ENCODE data around the gene CASKIN2. TPM values are rescaled to one million over a fixed set of nuclear protein-coding genes. Genes with fewer than 3 reads are reported as not detected.

The CASKIN2 gene
- total RNA-seq, 1 experiment from 2014 or later = 19.2 TPM

DNA sequence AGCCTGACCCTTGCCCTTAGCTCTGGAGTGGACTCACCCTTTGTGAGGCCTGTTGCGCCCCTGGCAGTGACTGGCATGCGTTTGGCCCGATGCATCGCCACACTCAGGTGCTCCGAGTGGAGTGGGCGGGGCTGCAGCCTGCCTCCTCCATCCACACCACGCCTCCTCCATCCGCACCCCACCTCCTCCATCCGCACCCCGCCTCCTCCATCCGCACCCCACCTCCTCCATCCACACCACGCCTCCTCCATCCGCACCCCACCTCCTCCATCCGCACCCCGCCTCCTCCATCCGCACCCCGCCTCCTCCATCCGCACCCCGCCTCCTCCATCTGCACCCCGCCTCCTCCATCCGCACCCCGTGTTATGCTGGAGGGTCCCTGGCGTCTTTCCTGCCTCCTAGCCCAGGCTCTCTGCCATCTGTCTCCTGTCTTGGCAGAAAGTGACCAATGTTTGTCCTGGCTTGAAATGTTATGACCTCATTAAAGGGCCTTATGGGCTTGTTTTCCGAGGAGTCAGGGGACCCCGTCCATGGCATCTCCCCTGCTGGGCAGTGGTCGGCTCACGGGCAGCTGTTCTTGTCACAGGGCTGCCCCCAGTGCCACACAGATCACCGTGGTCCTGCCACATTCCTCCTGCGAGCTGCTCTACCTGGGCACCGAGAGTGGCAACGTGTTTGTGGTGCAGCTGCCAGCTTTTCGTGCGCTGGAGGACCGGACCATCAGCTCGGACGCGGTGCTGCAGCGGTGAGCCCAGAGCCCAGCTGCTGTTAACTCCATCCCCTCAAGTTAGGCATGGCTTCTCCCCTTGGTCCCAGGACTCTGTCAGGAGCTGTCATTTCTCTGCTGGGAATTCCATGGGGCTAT, 43.6 kb upstream of the CASKIN2 start:
- Mint-ChIP-seq H3K27ac (ENCODE audit: low read depth, unreplicated experiment) (no peak overlapping the region), H3K27me3 (ENCODE audit: insufficient read depth, unreplicated experiment) (no peaks in the 10 kb centered on the region), H3K4me1 (ENCODE audit: insufficient read depth, unreplicated experiment) (no peaks in the 10 kb centered on the region), H3K9me3 (ENCODE audit: unreplicated experiment) (no peaks in the 10 kb centered on the region), H3K36me3 (ENCODE audit: insufficient read depth, unreplicated experiment) (peaks cover 6% of the 10 kb centered on the region), H3K4me3 (ENCODE audit: unreplicated experiment) (no peak overlapping the region)
- POLR2A ChIA-PET = interaction anchor here (0.7 kb wide), 1 partner anchor 1136 kb away, joined by 3 read pairs; no protein-coding TSS in a partner anchor
- TF ChIP-seq, protein P1, sequence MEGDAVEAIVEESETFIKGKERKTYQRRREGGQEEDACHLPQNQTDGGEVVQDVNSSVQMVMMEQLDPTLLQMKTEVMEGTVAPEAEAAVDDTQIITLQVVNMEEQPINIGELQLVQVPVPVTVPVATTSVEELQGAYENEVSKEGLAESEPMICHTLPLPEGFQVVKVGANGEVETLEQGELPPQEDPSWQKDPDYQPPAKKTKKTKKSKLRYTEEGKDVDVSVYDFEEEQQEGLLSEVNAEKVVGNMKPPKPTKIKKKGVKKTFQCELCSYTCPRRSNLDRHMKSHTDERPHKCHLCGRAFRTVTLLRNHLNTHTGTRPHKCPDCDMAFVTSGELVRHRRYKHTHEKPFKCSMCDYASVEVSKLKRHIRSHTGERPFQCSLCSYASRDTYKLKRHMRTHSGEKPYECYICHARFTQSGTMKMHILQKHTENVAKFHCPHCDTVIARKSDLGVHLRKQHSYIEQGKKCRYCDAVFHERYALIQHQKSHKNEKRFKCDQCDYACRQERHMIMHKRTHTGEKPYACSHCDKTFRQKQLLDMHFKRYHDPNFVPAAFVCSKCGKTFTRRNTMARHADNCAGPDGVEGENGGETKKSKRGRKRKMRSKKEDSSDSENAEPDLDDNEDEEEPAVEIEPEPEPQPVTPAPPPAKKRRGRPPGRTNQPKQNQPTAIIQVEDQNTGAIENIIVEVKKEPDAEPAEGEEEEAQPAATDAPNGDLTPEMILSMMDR (IDR thresholded peaks at IDR 0.05; ENCODE audit: unreplicated experiment) = no peak
- BruUV-seq (replicated peaks) = no TSS peak
- CTCF ChIA-PET = interaction anchor here (0.6 to 1.0 kb wide), 2 partner anchors 45 to 1125 kb away, joined by 3 to 5 read pairs; no protein-coding TSS in a partner anchor
- intact Hi-C loops (cut with micrococcal nuclease) = no loop called here
- no peak for DNase-seq (ENCODE audit: unreplicated experiment)

DNA sequence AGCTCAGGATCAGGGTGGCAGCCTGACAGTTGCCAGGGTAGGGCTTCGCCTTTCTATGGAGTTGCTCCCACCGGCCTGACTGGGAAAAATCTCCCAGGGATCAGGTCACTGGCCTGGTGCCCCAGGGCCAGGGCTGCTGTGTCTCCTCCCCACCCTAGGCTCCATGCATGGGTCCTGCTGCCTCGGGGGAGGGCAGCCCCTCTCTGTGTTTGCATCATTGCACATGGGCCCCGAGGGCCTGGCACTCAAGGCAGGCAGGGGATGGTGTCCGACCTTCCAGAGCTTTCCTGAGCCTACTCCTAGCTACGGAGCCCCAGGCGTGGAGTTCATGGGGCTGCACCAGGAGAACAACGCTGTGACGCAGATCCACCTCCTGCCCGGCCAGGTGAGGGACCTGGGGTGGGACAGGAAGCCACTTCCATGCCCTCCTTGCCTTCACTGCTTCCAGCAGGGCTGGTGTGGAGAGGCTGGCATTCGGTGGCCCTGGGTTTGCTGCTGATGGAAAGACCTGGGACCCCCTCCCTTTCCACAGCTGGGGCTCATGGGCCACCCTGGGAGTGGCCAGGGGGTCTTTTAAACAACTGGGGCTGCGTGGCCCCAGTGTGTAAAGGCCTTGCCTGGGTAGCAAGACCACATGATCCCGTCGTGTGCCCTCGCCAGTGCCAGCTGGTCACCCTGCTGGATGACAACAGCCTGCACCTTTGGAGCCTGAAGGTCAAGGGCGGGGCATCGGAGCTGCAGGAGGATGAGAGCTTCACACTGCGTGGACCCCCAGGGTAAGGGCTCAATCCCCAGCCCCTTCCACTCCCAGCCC, 42.7 kb upstream of the CASKIN2 start:
- intact Hi-C loops (cut with micrococcal nuclease) = no loop called here
- Mint-ChIP-seq H3K4me3 (ENCODE audit: unreplicated experiment) (no peak overlapping the region), H3K9me3 (ENCODE audit: unreplicated experiment) (no peaks in the 10 kb centered on the region), H3K27ac (ENCODE audit: low read depth, unreplicated experiment) (no peak overlapping the region), H3K36me3 (ENCODE audit: insufficient read depth, unreplicated experiment) (peaks cover 6% of the 10 kb centered on the region), H3K4me1 (ENCODE audit: insufficient read depth, unreplicated experiment) (no peaks in the 10 kb centered on the region), H3K27me3 (ENCODE audit: insufficient read depth, unreplicated experiment) (no peaks in the 10 kb centered on the region)
- ChIA-PET CTCF (interaction anchor here (0.6 to 1.2 kb wide), 3 partner anchors 42 to 1126 kb away, joined by 3 to 5 read pairs (median 3); partner anchors contain the start of gene TSEN54), POLR2A (no interaction called here)
- DNase-seq (ENCODE audit: unreplicated experiment) = no peak
- BruUV-seq (replicated peaks) = no TSS peak
- TF ChIP-seq, protein P1 (IDR thresholded peaks at IDR 0.05; ENCODE audit: unreplicated experiment) = no peak

DNA sequence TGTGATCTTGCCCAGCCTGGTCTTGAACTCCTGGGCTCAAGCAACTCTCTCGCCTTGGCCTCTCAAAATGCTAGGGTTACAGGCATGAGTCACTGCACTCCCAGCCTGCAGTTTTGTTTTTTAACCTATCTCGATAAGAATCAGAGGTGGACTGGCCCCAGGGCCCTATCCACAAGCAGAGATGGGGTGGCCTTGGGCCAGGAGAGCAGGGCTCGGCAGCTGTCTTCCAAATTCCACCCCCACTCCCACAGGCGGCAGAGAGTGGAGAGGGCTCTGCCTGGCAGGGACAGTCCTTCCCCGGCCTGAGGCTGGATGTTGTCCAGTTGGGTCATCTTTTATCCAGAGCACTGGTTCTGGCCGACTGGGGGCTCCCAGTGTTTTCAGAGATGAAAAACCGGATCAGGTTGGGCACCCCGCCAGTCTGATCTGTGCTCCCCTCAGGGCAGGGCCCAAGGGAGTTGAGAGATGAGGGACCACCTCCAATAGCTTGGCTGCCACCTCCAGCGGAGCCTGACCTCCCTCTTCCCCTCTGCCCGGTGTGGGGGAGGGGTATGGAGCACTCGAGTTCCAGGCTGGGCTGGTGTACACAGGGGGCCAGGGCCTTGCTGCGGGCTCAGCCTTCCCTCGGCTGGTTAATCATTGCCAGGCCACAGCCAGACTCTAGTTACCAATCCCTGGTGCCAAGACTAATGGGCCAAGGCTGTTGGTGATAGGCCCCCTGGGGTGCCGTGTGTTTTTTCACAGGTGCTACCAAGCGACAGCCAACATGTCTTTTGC, 41.9 kb upstream of the CASKIN2 start:
- no TSS peak for BruUV-seq (replicated peaks)
- H3K27ac Mint-ChIP-seq (ENCODE audit: low read depth, unreplicated experiment) = no peak overlapping the region
- intact Hi-C loops (cut with micrococcal nuclease) = no loop called here
- ChIA-PET CTCF (interaction anchor here (0.9 to 1.2 kb wide), 3 partner anchors 41 to 77 kb away, joined by 3 to 5 read pairs (median 4); partner anchors contain the start of gene TSEN54), POLR2A (interaction anchor here (0.6 kb wide), 1 partner anchor 1378 kb away, joined by 3 read pairs; no protein-coding TSS in a partner anchor)
- H3K9me3 Mint-ChIP-seq (ENCODE audit: unreplicated experiment) = no peaks in the 10 kb centered on the region
- H3K4me1 Mint-ChIP-seq (ENCODE audit: insufficient read depth, unreplicated experiment) = no peaks in the 10 kb centered on the region
- peak; percentile 56 for DNase-seq (ENCODE audit: unreplicated experiment)
- TF ChIP-seq, protein P1 (IDR thresholded peaks at IDR 0.05; ENCODE audit: unreplicated experiment) = no peak
- H3K36me3 Mint-ChIP-seq (ENCODE audit: insufficient read depth, unreplicated experiment) = peaks cover 6% of the 10 kb centered on the region
- no peaks in the 10 kb centered on the region for H3K27me3 Mint-ChIP-seq (ENCODE audit: insufficient read depth, unreplicated experiment)
- no peak overlapping the region for H3K4me3 Mint-ChIP-seq (ENCODE audit: unreplicated experiment)
